ENCODE measurements around the gene RPS2.

GRCh38 chr16:1923299-1924034 is 41.2 kb downstream of the RPS2 start:
- no peak for TF ChIP-seq TCF4 (CRISPR knock-in tag; IDR thresholded peaks at IDR 0.05; ENCODE audit: borderline replicate concordance)
- TF ChIP-seq ZNF8 (CRISPR knock-in tag; IDR thresholded peaks at IDR 0.05): no peak
- no peak for TF ChIP-seq ARNTL (CRISPR knock-in tag; IDR thresholded peaks at IDR 0.05; ENCODE audit: borderline replicate concordance, low read depth)
- no peak for TF ChIP-seq RARB (CRISPR knock-in tag; IDR thresholded peaks at IDR 0.05)
- TF ChIP-seq GLIS3 (CRISPR knock-in tag; IDR thresholded peaks at IDR 0.05): no peak
- TF ChIP-seq CSRNP3 (CRISPR knock-in tag; IDR thresholded peaks at IDR 0.05): no peak
- no peak for TF ChIP-seq SNAI2 (CRISPR knock-in tag; IDR thresholded peaks at IDR 0.05)
- TF ChIP-seq, protein P1, sequence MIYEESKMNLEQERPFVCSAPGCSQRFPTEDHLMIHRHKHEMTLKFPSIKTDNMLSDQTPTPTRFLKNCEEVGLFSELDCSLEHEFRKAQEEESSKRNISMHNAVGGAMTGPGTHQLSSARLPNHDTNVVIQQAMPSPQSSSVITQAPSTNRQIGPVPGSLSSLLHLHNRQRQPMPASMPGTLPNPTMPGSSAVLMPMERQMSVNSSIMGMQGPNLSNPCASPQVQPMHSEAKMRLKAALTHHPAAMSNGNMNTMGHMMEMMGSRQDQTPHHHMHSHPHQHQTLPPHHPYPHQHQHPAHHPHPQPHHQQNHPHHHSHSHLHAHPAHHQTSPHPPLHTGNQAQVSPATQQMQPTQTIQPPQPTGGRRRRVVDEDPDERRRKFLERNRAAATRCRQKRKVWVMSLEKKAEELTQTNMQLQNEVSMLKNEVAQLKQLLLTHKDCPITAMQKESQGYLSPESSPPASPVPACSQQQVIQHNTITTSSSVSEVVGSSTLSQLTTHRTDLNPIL (CRISPR knock-in tag; IDR thresholded peaks at IDR 0.05; ENCODE audit: low read depth): no peak
- TF ChIP-seq ZFP30 (CRISPR knock-in tag; IDR thresholded peaks at IDR 0.05): no peak

Measured in SK-N-SH treated with all-trans-retinoic acid at 6 μM for 48 hours (cell line).